Middle frontal gyrus (tissue), 1 donor: Measurements from ENCODE around the gene PFN3.
A peak's percentile ranks its signal among the peaks of the same experiment; 100 is the strongest.
"Not testable (repeated sequence)": the region's sequence is repeated elsewhere in the genome, so short reads cannot be mapped to it uniquely, and the experiment has no call there.

ENCODE experiments used
- DNase-seq: peaks from one replicate; pipeline ENCODE4 v3.0.0-alpha.2; 2015; ENCODE audit warnings: low spot score; ENCODE audit errors: extremely low spot score

PFN3 gene

DNA sequence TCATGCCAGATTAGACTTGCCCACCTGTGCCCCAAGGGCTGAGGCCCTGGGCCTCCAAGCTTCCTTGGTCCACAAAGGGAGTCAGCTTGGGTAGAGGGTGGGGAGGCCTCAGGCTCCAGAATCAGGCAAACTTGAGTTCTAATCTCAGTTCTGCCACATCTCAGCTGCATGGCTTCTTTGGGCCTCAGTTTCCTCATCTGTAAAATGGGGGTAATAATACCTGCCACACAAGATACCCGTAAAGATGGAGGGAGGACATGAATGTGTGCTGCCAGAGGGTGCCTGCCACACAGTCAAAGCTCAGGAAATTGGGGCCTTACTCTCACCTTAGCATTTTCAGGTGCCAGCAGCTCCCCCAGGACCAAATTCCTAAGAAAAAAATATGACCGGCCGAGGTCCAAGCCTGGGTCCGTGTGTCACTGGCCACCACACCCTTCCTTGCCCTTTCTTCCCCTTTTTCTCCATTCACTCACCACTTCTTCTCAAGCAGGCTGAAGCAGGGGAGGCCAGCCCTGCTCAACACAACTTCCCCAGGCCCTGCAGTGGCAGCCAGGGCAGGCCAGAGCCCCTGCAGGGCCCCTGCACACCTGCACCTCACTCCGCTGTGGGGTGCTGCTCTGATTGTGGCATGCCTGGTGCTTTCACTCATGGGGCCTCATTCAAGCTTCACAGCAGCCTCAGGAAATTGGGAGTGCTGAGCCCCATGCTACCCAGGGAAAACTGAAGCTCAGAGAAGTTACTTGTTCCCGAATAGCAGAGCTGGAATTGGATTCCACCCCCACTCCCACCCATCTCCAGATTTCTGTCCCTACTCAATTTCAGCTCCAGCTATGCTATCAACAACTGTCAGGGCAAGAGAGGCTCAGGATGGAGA is 38.8 kb downstream of the PFN3 start:
- DNase-seq = no peak

DNA sequence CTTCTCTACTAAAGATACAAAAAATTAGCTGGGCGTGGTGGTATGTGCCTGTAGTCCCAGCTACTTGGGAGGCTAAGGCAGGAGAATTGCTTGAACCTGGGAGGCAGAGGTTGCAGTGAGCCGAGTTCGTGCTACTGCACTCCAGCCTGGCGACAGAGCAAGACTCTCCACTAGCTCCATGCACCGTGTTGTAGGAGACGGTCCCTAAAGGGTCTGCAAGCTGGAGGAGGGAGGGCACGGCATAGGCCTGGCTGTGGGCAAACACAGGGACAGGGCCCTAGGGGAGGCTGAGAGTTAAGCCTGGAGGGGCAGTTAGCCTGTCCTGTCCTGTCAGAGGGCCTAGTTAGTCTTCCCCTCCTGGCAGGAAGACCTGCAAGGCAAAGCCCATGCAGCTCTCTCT is 39.7 kb downstream of the PFN3 start:
- DNase-seq = not testable (repeated sequence)

DNA sequence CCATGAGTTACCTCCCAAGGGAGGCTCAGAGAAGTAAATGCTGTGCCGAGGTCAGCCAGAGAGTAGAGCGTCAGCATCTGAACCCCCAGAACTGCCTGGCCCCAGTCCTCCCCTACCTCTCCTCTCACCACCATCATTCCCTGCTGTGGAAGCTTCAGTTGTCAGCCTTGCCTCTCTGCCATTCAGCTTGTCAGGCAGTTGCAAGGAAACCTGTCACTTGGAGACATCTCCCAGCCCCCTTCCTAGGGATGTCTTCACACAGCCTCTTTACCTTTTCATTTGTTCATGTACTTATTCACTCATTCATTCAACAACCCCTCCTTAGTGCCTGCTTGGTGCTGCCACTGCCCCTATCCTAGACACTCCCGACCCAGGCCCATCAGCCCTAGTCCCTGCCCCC is 40.6 kb downstream of the PFN3 start:
- no peak for DNase-seq

DNA sequence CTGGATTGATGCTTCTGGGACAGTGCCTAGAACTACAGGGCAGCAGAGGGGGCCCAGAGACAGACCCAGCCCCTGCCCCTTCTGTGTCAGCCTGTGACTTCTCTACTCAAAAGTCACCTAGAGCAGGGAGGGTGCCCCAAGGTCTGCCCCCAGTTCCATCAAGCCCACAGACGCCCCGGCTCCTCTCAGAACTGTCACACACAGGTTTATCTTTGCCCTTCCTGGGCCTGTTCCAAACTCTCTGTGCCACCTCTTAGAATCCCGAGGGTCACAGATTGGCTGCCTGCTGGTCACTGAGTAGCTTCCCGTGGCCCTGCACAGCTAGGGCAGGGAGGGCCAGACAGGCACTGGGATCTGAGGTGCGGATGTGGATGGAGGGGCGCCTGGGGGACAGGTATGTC is 41.0 kb downstream of the PFN3 start:
- DNase-seq = no peak

DNA sequence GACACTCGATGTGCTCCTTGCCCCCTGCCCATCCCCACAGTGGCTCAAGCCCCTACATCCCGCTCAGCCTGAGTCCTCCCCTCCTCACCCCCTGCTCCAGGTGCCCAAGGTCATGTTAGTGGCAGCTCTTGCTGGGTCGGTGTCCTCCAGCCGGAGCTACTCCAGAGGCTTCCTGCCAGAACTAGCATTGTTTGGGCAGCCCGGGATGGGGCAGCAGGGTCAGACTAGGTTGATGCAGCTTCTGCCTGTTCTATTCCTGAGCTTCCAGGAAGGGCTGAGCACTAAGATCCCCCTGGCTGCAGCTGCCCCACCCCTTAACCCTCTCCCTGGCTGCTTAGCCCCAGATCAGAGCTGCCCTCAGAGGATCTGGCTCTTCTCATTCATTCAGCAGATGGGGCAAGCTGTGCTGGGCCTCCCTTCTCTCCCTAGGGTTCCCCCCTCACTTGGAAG is 42.1 kb downstream of the PFN3 start:
- DNase-seq = no peak

DNA sequence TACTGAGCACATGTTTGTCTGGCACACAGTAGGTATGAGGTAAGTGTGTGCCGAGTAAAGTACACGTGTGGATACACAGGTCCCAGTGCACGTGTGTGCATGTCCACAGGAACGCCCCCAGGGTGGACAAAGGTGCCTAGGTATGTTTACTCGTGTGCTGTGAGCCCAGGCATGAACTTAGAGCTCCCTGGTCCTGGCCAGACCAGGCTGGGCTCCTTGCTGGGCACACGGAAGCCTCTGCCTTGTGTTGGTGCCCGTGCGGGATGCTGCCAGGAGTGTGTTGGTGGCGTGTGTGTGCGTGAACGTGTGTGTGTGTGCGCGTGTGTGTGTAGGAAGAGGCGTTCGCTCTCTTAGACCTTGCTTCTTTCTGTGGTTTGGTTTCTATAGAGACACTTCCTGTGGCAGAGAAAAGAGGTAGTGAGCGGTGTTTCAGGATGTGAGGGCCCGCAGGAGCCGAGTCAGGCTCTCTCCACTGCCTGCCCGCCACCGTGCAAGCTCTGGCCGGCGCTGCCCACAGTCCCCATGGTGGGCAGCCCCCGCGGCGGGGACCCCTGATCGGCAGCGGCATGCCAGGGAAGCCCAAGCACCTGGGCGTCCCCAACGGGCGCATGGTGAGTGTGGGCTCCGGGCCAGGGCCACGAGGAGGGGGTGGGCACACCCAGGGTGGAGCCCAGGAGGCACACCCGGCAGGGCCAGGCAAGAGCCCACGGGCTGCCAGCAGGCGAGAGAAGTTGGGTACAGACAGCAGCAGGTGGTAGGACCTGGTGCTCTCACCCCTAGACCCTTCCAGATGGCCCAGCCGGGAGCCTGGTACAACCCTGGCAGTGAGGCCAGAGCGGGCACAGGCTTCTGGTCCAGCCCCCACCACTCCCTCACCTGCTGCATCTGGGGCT is 42.8 kb downstream of the PFN3 start, which contains the start of gene RGS14:
TSS of gene RGS14 (plus strand) at position 466 of the 893 bp plus-strand sequence. CDS start at position 567, 101 bp downstream.
- no peak for DNase-seq

DNA sequence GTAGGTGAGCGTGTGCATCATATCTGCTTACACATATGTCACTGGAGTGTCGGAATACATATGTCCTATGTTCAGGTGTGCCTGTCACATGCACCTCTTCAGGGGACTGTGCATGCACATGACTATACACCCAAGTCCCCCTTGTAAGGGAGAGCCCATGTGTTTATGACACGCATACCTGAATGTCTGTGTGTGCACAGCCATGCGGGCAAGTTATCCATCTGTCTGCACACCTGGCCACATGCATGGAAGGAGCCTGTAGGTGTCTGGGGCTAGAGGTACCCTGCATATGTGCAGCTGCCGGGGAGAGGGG is 43.4 kb downstream of the PFN3 start:
- no peak for DNase-seq

DNA sequence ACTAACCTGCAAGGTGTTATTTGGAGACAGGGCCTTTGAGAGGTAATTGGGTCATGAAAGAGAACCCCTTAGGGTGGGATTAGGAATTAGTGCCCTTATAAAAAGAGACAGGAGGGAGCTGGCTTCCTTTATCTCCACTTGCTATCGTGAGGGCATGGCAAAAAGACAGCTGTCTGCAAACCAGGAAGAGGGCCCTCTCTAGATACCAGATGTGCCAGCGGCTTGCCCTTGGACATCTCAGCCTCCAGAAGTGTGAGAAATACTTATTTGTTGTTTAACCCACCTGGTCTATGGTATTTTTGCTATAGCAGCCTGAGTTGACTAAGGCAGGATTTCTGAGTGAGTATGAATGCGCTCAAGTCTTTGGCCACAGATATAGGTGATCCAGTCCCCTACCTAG is 43.7 kb downstream of the PFN3 start:
- DNase-seq = no peak

DNA sequence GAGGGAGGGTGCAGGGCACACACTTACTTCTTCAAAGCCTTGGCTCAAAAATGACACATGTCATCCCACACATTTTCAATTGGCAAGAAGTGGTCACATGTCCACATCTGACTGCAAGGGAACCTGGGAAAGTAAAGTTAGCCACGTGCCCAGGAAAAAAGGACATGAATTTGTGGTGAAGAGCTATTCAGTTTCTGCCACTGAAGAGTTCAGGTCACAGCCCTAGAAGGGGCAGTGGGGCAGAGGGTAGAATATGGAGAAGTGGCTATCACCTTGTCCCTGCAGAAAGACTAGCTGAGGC is 44.6 kb downstream of the PFN3 start:
- DNase-seq = no peak

DNA sequence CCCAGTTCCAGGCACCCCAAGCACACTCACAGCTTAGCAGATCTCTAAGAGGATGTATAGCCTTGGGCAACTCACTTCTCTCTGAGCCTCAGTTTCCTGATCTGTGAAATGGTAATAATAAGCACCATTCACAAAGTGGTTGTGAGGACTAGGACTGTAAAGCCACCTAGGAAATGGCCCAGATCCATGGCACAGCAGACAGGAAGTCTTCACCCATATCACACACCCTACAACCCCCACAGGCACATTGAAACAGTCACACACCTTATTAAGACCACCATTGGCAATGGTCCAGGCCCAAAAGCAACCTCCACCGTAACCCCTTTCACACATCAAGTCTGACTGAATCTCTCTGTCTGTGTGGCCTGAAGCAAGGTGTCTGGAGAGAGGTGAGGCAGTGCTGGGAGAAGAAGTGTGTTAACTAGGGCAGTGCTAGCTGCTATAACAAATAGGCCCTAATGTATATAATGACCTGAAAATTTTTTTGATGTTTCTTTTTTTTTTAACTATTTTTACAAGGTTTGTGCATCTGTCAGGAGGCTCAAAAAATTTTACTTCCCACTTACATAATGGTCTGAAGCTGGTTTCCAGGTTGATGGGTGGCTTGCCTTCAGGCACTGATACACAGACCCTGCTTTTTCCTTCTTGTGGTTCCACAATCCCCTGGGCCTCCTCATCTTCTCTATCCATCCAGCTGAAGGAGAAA is 45.1 kb downstream of the PFN3 start:
- DNase-seq = no peak

DNA sequence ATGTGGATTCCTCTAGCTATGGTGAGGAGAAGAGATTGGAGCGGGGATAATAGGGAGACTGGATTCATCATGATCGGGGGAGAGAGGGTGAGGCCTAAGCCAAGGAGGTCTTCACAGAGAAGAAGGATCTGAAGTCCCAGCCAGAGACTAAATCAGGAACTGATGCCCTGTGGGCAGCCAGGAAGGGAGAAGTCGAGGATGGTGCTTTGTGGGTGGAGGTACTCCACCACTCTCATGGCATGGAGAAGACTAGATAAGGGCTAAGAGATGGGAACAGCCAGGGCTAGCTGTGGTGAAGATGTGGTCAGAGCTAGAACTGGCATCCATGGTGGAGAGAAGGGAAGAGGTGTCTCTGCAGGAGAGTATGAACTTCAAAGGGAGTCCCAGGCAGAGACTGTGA is 45.8 kb downstream of the PFN3 start:
- no peak for DNase-seq

DNA sequence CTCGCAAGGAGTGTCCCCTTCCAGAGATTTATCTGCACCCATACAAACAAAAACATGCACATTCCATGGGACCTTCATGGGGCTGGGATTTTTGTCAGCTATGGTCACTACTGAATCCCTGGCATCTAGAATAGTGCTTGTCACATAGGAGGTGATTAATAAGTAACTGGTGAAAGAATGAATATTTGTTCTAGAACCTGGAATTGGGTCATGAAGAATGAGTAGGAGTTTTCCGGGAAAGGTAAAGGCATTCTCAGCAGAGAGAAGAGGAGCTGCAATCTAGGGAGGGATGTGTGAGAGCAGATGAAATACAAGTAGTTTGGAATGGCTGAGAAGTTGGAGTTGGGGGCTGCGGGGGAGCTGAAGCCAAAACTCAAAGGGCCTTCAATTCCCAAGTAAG is 46.2 kb downstream of the PFN3 start:
- no peak for DNase-seq

DNA sequence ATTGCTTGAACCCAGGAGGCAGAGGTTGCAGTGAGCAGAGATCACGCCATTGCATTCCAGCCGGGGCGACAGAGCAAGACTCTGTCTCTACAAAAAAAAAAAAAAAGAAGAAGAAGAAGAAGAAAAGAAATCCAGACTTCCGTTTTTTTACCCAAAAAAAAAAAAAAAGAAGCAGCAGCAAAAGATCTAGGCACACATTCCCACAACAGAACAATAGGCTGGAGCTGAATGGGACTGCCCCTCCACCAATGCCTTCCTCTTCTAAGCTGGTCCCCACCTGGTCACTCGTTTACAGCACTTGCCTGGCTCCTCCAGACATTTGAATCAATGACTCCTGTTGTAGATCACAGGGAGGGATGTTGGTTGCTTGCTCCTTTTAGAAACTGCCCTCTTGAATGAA is 47.4 kb downstream of the PFN3 start:
- no peak for DNase-seq

DNA sequence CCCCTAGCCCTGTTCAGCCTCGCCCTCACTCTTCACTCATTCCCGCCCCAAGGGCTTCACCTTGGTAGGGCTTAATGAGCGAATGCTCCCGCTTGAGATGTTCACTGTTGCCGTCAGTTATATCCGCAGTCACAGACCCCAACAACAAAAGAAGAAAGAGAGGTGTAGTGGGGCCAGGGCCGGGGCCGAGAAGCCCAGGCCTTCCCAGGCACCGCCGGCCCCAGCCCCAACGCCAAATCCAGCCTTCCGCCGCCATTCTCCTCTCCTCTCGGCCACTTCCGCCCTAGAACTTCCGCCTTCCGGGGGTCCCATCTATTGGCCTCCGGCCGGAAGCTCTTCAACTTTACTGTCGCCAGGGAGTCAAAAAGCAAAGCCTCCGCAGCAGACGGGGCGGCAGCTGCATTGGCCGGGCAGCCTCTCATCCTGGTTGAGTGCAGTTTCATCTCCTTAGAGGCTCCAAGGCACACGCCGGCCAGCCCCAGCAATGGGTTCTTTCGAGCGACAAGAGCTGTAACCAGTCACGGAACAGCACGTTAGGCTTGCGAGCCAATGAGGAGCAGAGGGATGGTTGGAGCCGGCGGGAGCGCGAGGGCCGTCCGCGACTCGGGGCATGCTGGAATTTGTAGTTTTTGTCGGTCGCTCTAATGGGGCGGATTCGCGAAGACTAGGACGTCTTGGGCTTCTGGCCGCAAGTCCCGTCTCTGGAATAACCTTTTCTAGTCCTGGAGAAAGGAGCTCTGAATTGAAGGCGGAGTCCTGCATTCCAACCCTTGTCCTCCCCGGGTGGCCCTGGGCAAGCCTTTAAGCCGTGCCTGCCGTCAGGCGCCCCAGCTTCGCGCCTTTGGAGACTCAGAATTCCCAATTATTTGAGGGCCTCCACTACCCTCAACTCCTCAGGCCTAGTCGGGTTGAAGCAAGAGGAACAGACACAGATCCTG is 48.8 kb downstream of the PFN3 start, which contains the start of gene LMAN2:
TSS of gene LMAN2 (minus strand) at position 277 of the 938 bp plus-strand sequence. CDS start at position 256, 21 bp downstream.
- DNase-seq = peak; percentile 93

DNA sequence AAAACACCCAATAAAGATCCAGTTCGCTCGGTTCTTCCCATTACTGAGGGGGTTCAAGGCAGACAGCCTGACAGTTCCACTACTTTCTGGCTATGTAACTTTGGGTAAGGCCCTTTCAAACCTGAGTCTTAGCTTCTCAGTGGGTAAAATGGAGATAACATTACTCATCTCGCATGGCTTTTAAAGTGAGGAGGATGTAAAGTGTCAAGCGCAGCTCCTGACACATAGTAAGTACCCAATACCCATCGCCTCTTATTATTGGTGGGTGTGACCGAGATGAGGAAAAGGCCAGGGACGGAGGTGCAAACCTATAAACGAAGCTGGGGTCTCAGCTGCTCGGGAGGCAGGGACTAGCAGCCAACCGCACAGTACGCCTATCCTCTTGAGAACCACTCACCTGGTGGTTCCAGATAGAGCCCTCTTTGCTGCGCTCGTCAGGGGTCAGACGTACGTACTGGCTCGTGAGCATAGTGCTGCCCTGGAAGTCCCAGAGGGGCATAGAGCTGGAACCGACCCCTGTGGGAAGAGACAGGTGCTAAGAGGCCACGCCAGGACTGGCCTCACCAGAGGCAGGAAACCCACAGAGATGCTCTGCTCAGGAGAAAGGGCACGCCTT is 49.6 kb downstream of the PFN3 start:
- no peak for DNase-seq
